HG03280 (cell line): ENCODE measurements around the gene MANBA.

ENCODE experiments used
- ATAC-seq: cut with Tn5 transposase; IDR thresholded peaks from one replicate; pipeline ENCODE4 v1.9.1; 2021; ENCODE audit warnings: mild to moderate bottlenecking, moderate library complexity; ENCODE audit not compliant: unreplicated experiment

The MANBA gene

DNA sequence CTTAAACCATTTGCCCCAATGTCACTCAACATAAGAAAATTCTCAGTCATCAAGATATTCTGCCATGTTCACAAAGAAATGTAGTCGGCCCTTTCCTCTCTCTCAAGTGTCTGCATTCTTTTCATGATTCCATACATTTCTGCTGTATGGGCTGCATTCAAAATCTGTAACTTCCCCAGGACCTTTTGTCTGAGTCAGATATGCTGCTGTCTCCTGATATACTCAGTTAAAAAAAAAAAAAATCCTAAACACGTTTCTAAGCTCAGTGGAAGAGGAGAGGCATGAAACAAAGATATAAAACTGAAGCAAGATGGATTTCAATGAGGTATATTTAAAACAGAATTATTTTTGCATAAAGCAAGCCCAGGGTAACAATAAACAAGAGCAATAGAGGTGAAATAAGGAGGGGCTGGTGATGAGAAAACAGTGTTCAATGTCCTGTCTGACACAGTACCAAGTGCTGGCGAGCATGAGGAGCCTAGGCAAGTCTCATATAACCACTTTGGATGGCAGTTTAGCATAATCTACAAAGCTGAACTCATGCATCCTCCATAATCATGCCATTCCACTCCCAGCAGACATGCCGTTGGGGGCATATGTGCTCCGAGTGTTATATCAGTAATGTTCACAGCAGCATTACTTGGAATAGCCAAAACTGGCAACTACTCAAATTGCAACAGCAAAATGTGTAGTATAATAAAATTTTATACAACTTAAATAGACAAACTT, 76.7 kb downstream of the MANBA start:
- ATAC-seq, result no peak

DNA sequence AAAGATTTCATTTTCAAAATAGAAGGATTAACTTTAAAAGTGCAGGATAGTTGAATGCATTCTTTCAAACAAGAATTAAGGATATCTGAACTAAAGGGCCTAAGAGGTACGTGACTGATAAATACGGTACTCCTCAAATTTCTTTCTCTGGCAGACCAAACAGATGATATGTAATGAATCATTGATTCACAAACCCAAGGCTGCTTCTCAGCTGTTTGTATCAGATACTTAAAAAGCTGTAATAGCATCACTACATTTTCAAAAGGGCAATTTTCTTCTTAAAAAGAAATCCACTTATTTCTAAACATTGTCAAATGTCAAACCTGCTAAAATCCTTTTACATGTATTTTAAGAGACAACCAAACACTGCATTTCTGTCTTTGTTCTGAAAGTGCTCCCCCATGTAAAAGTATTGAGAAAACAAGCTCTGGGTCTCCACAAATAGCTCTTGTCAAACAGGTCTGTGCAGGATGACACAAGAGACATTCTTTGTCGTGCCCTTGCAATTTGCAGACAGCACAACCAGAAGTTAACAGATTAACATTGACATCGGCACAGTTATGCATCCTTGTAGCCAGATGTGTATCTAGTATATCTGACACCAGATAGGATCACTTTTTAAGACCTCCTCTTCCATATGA, 82.0 kb downstream of the MANBA start:
- no peak for ATAC-seq

DNA sequence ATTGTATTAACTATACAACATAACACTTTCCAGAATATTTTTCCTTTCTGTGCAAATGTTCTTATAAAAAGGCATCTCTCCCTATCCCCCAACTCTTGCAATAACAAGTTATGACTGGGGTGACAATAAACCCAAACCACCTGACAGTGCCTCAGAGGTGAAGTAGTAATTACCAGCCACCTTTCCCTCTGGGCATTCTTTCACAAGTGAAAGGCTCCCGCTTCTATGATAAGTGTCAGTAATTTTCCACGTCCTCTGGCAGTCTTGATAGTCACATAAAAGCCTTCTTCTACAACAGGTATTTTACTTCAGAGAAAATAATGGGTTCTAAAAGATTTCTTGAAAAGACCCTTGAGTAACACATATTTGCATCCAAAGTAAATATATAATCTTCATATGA, 82.7 kb downstream of the MANBA start:
- no peak for ATAC-seq

DNA sequence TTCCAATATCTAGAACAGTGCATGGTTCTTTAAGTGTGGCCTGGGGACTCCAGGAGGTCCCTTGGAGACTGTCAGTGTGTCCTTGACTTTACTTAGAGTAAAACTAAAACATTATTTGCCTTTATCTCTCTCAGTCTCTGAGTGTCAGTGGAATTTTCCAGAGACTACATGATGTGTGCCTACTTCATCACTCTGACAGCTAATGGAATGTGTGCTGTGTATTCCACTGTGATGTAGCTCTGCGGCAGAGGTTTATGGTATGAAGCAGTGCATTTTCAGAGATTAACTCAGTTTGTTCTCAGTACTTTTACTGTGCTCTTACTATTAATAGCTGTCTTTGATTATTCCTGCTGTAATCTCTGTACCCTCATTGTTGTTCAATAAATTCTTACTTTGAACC, 85.6 kb downstream of the MANBA start:
- no peak for ATAC-seq

DNA sequence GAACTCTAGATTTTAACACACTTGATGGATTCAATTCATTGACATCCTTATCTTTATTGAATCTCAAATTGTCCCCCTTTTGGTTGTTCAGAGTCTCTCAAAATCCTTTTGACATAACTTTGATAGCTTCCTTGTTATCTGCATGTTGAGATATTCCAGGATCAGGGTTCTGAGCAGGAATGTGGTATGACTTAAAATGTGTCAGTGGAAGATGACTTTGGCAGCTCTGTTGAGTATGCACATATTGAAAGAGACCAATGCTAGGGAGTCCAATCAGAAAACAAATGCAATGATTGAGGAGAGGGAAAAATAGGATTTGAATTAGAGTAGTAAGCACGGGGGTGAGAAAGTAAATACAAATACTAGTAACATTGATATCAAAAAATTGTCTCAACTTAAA, 93.8 kb downstream of the MANBA start:
- no peak for ATAC-seq

DNA sequence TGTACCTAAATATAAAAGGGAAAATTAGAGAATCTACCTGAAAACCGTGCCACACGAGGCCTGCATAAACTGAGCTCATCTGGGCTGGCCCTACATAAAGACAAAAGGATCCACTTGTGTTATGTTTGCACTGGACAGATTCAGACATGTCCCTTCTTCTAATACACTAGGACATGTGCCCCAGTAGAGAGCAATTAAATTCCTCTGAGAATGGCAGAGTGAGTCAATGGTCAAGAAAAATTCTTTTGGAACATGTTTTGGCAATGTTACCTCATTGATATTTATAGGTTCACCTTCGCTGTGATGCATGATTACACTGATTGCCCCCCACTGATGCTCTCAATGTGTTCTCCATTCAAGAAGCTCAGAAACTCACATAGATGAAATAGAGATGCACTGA, 95.2 kb downstream of the MANBA start:
- ATAC-seq, result no peak

DNA sequence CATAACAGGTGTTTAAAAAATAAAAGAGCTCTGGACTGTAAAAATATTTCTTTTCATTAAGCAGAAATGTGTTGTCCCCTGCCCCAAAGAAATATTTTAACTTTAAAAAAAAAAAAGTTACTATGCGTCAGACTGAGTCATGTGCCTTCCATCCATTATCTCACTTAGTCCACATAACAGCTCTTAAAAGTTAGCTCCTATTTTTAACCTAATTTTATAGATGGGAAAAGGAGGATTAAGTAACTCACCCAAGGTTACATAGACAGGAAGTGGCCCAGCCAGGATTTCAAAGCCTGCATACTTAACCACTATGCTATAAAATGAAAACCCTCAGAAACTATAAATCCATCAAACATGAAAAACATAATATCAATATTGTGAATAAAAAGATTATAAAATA, 97.7 kb downstream of the MANBA start:
- ATAC-seq, result no peak

DNA sequence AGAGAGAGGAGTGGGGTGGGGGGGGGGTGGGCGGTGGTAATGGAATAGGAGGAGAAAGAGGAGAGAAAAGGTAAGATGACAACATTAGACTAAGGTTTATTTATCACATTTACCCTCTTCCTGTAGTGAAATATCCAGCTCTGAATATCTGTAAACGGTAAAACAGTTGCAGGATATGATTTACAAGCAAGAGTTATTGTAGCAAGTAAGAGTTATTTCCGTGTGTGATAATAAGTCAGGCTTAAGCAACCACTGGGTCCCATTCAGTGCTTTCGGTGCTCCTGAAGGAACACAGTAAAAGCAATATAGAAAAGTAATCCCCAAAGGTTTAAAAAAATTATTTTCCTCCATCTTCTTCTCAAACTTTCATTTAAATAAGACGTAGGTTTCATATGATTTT, 103.6 kb downstream of the MANBA start:
- no peak for ATAC-seq

DNA sequence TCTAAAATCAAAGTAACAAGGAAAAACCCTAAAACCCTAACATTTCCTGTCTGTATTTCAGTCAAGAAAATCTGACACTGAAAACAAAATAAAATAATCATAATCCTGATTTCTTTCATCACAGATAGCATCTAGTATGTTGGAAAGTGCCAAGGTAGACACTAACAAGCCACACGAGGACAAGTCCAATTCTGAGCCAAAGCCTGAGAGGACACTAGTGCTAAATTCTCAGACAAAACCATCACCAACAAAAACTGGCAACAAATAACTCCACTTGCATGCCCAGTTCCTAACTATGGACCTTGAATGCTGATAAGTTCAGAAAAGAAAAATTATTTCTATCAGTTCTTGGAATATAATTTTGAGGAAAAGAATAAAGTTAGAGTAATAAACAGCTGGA, 113.7 kb downstream of the MANBA start:
- no peak for ATAC-seq

DNA sequence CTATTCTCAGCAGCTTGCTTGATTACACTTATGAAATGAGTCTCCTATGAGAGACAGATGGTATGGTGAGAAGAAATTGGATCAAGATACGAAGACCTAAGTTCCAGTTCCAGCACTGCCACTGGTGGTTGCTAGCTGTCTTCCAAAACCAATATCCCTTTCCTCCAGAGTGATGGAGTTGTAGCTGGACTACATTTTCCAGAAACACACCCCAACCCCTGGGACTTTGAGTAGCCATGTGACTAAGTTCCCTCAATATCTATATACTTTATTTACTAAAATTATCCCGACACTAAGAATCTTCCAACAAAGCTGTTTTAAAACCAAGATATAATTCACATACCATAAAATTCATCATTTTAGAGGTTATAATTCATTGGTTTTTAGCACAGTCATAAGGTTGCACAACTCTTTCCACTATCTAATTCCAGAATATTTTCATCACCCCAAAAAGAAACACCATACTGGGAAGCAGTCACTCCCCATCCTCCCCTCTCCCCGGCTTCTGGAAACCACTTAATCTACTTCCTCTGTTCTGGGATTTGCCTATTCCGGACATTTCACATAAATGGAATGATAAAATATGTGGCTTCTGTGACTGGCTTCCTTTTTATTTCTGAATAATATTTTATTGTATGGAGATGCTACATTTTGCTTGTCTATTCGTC, 118.0 kb downstream of the MANBA start:
- ATAC-seq, result no peak

DNA sequence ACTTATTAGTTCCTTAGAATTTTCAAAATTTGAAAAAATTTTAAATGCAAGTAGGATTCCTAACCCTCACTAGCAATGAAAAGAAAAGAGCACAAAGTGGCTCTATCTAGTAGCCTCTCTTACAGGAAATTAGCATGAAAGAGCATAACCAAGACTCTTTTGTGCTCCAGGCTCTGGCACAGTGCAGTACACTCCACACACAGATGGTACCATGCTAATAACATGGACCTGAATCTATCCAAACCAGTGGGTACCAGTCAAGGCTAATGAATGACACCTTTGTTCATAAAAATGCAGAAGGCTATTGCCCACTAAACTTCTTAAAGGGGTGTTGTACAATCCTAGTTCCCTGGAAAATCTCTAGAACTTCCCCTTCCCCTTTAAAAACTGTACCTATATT, 119.0 kb downstream of the MANBA start:
- ATAC-seq, result no peak

DNA sequence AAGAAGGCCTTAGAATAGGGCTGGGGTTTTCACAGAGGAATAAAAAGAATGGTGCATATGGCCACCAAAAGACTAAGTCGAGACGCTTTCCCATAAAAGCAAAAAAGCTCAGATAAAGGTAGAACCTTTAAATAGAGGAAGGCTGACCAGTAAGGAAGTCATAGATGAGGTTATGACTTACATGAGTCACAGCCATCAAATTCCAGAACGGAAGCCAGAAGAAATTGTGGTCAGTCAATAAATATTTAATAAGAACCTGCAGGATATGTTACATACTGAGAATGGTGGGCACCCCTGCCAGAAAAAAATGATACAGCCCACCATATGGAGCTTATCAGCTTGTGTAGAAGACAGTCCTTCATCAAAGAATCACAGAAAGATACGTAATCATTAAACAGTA, 120.1 kb downstream of the MANBA start:
- ATAC-seq, result no peak

DNA sequence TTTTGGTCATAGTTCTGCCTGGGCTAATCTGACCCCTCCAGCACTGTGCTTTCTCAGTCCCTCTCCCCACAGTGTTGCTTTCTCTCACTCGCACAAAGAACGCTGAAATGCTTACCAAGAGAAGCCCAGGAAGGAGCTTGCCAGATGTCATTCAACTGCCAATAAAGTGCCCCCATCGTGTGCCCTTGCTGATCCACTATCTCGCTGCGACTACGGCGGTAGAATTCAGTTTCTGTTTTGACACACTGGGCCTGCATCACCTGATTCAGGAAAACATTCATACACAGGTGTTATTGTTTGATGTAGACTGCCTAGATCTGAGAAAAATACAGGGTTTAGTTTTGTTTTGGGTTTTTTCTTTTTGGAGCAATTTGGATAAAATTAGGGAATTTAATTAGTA, 121.2 kb downstream of the MANBA start:
- ATAC-seq, result no peak

DNA sequence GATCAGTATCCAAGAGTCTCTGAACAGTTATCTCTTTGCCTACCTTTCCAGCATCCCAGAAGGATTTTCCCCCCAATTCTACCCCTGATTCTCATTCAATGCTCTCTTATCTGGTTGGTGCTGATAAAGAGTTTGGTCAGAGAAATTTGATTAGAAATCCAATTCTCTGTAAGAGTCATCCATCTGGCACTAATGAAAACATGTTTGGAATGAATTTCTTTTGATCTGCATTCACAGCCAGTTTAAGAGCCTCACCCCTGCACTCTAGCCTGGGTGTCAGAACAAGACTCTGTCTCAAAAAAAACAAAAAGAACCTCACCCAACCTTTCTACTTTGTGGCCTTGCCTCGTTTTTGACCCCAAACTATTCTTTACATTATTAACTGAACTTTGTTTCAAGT, 122.1 kb downstream of the MANBA start:
- ATAC-seq, result no peak

DNA sequence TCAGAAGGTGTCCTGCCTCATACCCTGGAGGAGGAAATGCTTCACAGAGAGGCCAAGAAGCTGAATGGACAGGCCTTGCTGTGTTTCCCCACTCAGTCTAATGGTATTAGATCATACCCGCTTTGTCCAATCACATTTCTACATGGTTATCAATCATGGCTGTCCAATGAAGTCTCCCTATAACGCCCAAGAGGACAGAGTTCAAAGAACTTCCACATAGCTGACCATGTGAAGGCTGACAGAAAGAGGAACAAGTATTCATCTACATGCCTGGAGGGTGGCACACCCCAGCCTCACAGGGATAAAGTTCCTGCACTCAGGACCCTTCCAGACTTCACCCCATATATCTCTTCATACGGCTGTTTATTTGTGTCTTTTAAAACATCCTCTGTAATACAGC, 123.4 kb downstream of the MANBA start:
- ATAC-seq, result no peak

DNA sequence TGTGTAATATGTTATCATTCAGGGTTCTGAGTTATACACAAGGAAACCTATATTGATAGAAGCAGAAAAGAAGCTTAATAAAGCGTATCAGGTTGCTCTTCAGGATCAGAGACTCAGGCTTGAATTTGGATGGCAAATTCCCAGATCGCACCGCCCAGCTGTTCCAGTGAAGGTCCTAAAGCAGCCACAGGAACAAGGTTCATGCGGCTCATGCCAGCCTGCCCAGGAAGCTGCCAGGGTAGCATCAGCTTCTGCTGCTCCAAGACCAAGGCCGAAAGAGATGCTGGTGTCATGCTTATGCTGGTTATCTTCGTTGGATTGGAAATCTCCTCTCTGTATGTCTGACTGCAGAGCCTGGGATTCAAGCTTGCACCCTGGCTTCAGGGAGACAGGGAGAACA, 127.7 kb downstream of the MANBA start:
- no peak for ATAC-seq

DNA sequence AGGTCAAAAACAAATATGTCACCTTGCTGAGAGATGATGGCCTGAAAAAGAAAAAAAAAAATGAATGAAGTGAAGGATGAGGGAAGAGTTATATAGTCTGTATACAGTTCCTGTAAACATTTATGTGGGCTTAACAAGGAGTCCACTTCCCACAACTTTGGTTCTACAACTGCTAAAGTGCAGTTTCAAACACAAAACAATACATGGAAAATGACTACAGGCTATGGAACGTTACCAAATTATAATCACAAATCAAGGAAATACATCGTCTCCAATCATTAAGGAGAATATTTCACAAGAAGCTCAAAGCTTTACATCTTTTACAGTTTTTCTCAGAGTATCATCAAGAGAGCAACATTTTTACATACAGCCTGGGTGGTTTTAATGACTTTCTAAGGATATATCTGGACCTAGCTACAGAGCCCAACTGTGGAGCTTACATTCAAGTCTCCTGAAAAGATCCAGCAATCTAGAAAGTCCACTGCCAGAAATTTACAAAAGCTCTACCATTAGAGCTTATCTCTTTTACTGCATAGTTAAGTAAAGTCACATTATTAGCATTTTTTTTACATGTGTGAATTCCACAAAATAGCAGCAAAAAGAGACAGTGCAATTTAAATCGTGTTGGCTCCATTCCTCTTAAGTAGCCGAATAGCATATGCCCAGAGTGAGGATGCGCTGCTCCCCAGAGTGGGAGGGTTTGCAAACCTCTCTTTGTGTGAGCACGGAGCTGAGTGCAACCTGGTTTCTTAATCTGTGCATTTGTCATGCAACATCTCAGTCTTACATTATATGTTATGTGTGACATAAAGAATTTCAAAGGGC, 128.3 kb downstream of the MANBA start:
- ATAC-seq, result no peak

DNA sequence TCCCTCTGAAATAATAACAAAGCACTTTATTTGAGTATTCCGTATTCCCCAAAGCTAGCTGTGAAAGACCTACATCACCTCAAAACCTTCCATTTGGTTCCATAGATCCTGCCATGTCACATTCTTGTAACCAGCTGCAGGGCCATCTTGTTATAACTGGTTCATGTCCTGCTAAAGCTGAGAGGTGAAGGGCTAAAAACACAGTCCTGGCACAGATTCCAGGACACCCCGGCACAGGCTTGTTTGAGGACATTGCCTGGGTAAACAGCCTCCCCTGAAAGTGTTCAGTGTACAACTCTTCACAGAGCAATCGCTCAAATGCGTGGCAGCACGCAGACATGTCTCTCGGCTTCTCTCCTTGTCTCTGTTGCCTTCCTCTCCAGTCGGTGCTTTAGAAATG, 129.2 kb downstream of the MANBA start:
- no peak for ATAC-seq

DNA sequence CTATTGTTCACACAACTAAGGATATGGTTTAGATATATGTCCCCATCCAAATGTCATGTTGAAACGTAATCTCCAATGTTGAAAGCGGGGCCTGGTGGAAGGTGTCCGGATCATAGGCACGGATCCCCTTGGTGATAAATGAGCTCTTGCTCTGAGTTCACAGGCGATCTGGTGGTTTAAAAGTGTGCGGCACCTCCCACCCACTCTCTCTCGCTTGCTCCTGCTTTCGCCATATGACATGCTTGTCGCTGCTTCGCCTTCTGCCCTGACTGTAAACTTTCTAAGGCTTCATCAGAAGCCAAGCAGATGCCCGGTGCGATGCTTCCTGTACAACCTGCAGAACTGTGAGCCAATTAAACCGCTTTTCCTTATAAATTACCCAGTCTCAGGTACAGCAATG, 131.1 kb downstream of the MANBA start:
- ATAC-seq, result no peak

DNA sequence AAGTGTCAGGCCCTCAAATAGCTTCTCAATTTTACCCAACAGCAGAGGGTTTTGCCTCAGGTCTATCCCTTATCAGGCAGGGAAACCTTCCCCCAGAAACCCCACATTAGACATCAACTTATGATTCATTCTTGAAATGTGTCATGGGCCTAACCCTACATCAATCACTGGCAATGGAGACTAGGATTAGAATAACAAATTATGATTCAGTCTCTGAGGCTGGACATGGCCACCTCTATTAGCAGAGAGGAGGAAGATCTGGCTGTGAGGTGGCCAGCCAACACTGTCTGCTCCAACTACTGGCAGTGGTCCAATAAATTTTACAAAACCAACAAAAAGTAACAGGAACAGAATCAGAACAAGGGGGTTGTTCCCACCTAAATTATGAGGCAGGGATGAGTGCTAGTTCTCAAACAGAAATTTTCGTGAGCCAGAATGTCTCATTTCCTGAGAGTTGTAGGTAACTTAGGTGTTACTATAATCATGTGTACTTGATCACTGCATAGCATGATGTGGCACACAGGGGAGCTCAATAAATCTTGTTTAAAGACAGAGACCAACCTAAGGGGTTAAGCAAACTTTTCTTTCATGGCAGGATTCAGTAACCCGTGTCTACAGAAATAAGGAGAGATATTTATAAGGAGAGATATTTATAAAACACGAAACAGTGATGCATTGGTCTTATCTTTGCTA, 132.8 kb downstream of the MANBA start:
- ATAC-seq, result no peak
